T-helper 2 cell treated with Interferon-gamma antibody and Interleukin-4, amounts not matched to agents 100 ng/mL and 5 ng/mL, for 36 hours (primary cell): ENCODE data around the gene CPN1. TPM values are rescaled to one million over a fixed set of nuclear protein-coding genes. Genes with fewer than 3 reads are reported as not detected.
"Not testable (repeated sequence)": the region's sequence is repeated elsewhere in the genome, so short reads cannot be mapped to it uniquely, and the experiment has no call there.

Experiments used
- intact Hi-C: fragments of 100-400 bp; cut with micrococcal nuclease; formaldehyde crosslinking; loops from one replicate; pipeline ENCODE4 v1.15.1; 2023
- total RNA-seq: library from RNA; stranded (reverse); gene quantifications from 2 replicates; pipeline ENCODE4 v1.2.3, GENCODE V29; 2022

The CPN1 gene
- total RNA-seq = not detected in 2 replicates

DNA sequence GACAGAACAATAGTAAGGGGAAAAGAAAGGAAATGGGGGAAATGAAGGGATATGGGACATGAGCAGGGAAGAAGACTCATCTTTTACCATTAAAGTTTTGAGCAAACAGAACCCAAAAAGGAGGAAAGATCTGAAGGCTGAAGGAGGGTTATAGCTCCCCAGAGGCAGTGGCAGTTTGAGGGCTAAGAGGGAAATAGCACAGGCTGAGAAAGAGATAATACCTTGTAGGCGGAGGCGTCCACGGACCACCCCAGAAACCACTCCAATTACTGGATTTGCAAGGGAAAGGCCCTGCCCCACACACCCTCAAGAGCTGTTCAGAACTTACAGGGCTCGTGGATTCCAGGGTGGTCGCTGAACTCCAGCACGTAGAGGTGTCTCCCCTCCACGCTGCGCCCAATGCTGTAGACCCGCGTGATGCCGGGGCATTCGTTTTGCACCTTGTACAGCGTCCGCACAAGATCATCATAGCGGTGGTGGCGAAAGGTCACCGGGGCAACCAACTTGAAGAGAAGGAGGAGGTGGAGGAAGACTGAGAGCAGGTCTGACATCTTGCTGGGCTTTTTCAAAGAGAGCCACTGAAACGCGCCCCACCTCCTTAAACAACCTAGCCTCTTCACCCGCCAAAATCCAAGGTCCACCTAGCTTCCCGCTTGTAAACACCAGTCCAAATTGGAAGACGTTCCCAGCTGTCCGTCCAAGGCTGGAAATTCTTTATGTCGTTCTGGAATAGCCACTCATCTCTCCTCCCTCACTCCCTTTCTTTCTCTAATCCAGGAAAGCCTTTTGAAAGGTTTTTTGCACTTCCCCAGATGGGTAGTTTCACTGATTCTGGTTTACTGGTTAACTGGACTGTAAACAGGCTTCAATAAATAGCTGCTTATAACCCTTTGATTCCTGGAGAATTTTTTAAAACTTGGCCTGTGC, at the start of gene CPN1:
Gene CPN1 (minus strand): TSS at position 795 of the 927 bp plus-strand sequence. CDS start 244 bp downstream, at position 551.
- intact Hi-C loops = no loop called here

GRCh38 chr10:100130831-100131230, 49.2 kb upstream of the CPN1 start:
- intact Hi-C loops = no loop called here

DNA sequence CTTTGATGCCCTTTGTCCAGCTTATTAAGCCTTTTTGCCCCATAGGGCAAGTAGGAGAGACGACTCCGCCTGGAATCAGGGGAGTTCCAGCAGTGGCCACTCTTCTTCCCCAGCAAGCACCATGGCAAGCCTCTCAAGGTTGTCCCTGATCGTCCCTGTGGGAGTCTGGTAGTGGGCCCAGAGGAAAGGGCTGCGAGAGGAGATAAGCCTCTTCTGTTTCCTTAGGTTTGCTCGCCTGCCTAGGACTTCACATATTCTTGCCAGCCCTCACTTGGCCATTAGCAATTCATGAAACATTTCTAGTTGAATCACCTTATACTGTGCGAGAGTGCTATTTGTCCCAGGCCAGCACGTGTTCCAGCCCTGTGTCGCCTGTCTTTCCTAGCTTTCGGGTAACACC, 47.8 kb upstream of the CPN1 start:
- intact Hi-C loops = no loop called here

DNA sequence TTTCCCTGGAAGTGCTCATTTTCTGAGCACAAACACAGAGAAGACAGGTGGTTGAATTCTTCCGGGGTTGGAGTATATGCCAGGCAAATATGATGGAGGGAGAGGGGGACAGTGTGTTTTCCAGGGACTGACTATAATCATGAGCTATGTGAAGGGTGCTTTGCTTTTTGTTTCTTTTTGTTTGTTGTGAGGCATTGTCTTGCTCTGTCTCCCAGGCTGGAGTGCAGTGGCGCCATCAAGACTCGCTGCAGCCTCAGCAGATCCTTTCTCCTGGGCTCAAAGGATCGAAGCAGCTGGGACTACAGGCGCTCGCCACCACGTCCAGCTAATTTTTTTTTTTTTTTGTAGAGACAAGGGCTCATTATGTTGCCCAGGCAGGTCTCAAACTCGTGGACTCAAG, 47.3 kb upstream of the CPN1 start:
- intact Hi-C loops = no loop called here

GRCh38 chr10:100125335-100125734, 43.7 kb upstream of the CPN1 start:
- intact Hi-C loops = not testable (repeated sequence)

DNA sequence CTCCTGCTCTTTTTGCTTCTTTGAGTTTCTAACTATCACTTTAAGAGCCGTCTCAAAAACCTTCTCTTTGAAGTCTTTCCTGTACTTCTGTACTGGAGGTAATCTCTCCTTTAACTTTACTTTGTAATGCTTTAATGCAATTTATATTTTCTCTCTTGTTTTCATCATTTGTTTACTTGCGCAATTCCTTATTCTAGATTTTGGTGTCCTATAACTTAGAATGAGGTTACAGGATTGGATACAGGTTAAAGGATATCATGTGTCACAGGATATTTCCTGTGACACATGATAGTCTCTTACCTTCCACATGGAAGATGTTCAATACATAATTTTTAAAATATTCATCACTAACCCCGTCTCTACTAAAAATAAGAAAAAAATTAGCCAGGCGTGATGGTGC, 42.4 kb upstream of the CPN1 start:
- intact Hi-C loops = no loop called here

DNA sequence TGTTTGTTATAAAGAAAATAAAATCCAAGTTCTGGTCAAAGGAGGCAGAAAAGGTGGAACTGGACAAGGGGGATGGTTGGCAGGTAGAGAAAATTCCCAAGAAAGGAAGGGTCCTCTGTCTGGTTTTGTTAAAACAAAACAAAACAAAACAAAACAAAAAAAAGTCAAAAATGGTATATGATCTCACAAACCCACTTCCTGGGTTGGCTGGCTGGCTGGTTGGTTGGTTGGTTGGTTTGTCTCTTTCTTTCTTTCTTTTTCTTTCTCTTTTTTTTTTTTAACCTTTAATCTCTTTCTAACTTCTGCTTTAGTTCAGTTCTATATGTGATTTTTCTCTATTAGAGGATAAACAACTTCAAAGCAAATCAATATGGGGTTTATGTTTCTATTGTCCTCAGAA, 41.1 kb upstream of the CPN1 start:
- intact Hi-C loops = no loop called here

- intact Hi-C loops = no loop called here
Measured at GRCh38 chr10:100120550-100120949, 38.9 kb upstream of the CPN1 start.

DNA sequence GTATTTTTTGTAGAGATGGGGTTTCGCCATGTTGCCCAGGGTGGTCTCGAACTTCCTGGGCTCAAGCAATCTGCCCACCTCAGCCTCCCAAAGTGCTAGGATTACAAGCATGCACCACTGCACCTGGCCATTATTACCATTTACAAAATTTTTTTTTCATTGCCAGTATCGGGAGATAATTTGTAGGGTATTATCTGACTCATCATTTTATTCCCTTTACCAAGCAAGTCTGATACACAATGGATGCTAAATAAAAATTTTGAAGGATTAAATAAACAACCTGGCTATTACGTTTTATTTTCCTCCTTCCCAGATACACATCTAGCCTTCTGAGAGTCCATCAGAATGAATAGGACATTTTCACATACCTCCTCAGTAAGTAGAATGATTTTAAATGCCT, 38.1 kb upstream of the CPN1 start:
- intact Hi-C loops = no loop called here

DNA sequence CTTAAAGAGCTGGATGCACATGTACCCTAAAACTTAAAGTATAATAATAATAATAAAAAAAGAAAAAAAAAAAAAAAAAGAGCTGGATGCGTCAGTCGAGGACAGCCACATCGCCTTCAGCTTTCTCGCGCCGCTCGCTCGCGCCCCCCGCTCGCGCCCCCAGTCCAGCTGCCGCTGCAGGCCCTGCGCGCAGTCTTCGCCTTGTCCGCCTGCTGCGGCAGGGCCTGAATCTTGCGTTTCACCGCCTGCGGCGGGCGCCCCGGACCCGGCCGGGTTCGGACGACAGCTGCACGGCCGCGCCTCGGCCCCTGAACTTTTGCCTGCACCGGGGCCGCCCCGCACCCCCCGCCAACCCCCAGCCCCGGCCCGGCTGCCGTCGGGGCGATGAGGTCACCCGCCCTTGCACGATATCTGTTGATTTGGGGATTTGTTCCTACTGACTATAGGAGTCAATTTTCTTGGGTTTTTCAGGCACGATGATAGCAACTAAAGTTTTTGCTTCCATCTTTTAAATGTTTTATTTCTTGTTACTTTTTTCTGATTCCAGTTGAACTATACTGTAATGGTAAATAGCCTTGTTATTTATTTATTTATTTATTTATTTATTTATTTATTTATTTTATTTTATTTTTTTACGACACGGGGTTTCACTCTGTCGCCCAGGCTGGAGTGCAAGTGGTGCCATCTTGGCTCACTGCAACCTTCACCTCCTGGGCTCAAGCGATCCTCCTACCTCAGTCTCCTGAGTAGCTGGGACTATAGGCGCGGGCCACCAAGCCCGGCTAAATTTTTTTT, 33.5 kb upstream of the CPN1 start:
- intact Hi-C loops = no loop called here

DNA sequence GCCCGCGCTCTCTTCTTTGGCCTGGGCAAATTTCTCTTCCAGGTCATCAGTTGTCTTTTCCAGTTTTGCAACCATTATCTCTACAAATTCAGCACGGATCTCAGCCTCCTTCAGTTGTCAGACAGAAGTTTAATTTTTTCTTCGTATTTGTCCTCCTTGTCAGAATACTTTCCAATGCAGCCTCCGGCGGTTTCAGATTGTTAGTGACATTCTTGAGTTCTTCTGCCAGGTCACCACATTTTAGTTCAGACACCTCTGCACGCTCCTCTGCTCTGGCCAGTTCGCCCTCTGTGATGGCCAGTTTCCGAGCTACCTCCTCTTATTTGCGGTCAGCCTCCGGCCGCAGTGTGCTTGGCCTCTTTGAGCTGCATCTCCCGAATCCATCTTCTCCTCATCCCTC, 32.8 kb upstream of the CPN1 start:
- intact Hi-C loops = no loop called here

GRCh38 chr10:100109670-100110069, 28.0 kb upstream of the CPN1 start:
- intact Hi-C loops = no loop called here

DNA sequence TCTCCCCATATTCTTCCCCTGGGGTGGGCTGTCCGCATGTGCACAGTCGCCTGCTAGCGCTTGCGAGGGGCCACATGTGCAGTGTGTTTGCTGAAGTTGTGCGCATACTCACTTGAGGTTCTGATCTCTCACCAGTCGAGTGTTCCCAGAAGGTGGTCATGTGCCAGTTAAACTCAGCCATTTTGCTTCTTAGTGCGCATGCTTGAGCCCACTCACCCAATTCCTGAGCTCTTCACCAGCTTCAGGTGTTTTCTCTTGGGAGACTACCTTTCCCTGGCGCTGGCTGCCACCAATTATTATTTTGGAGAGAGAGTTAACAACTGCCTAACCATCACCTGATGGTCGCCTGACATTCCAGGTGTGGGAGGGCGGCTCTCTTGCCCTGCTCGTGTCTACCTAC, 25.2 kb upstream of the CPN1 start:
- intact Hi-C loops = no loop called here

- intact Hi-C loops = no loop called here
Measured at GRCh38 chr10:100104300-100104699, 22.6 kb upstream of the CPN1 start.

DNA sequence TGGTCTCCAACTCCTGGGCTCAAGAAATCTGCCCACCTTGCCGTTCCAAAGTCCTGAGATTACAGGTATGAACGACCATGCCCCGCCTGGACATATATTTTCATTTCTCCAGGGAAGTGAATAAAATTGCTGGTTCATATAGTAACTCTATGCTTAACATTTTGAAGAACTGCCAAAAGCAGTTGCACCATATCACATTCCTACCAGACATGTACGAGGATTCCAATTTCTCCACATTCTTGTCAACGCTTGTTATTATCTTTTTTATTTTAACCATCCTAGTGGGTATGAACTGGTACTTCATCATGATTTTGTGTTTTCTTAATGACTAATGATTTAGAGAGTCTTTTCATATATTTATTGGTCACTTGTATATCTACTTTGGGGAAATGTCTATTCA, 21.9 kb upstream of the CPN1 start:
- intact Hi-C loops = no loop called here

GRCh38 chr10:100101192-100102076, 19.8 kb upstream of the CPN1 start:
- intact Hi-C loops = no loop called here

- intact Hi-C loops = no loop called here
Measured at GRCh38 chr10:100100651-100101184, 19.0 kb upstream of the CPN1 start.

- intact Hi-C loops = no loop called here
Measured at GRCh38 chr10:100089241-100089640, 7.6 kb upstream of the CPN1 start.

GRCh38 chr10:100086708-100087107, 5.0 kb upstream of the CPN1 start:
- intact Hi-C loops = not testable (repeated sequence)

GRCh38 chr10:100085596-100085995, 3.9 kb upstream of the CPN1 start:
- intact Hi-C loops = no loop called here

DNA sequence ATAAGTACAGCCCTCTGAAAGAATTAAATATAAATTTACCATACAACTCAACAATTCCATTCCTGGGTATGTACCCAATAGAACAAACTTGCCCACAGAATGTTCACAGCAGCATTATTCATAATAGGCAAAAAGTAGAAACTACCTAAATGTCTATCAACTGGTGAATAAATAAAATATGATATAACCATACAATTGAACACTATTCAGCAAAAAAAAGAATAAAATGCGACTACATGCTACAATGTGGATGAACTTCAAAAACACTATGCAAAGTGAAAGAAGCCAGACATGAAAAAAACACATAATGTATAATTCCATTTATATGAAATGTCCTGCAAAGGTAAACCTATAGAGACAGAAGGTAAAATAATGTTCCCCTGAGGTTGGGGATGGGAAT, 2.0 kb upstream of the CPN1 start:
- intact Hi-C loops = no loop called here
